IPS DF 4.7 (cell line): ENCODE measurements around the gene GDPD5.

Experiments used
- DNase-seq: peaks from one replicate; pipeline ENCODE4 v3.0.0-alpha.2; 2013; ENCODE audit warnings: low spot score; ENCODE audit errors: extremely low read depth

Gene GDPD5, protein sequence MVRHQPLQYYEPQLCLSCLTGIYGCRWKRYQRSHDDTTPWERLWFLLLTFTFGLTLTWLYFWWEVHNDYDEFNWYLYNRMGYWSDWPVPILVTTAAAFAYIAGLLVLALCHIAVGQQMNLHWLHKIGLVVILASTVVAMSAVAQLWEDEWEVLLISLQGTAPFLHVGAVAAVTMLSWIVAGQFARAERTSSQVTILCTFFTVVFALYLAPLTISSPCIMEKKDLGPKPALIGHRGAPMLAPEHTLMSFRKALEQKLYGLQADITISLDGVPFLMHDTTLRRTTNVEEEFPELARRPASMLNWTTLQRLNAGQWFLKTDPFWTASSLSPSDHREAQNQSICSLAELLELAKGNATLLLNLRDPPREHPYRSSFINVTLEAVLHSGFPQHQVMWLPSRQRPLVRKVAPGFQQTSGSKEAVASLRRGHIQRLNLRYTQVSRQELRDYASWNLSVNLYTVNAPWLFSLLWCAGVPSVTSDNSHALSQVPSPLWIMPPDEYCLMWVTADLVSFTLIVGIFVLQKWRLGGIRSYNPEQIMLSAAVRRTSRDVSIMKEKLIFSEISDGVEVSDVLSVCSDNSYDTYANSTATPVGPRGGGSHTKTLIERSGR

DNA sequence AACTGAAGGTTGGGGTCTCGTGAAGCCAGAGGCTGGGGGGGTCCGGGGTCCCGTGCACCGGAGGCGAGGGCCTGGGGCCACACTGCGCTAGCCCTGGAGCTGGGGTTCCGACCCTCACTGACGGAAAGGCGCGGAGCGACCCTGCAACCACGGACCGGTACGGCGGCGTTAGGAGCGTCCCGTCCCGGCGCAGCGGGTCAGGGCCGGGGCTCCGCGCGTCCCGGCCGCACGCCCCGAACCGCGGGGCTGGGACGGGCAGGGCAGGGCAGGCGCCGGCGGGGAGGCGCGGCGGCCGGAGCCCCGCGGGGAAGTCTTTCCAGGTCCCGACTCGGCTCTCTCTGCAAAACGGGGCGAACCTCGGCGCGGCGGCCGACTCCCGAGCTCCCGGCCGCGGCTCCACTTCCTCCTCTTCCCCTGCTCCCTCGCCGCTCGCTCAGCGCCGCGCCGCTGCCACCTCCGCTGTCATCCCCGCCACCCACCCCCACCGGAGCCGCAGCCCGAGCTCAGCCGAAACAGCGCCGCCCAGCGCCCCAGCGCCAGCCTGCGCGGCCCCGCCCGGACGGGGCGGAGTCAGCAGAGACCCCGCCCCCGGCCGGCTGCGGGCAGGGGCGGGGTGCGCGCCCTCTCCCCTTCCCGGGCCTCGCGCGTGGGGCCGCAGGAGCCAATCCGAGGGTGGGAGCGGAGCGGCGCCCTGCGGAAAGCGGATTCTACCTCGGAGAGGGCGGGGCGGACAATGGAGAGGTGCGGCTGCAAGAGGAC lies at the start of gene GDPD5:
GDPD5 (minus strand) TSS at position 509 of the 759 bp plus-strand sequence. CDS start 48,206 bp downstream, outside the sequence.
- no peak for DNase-seq

DNA sequence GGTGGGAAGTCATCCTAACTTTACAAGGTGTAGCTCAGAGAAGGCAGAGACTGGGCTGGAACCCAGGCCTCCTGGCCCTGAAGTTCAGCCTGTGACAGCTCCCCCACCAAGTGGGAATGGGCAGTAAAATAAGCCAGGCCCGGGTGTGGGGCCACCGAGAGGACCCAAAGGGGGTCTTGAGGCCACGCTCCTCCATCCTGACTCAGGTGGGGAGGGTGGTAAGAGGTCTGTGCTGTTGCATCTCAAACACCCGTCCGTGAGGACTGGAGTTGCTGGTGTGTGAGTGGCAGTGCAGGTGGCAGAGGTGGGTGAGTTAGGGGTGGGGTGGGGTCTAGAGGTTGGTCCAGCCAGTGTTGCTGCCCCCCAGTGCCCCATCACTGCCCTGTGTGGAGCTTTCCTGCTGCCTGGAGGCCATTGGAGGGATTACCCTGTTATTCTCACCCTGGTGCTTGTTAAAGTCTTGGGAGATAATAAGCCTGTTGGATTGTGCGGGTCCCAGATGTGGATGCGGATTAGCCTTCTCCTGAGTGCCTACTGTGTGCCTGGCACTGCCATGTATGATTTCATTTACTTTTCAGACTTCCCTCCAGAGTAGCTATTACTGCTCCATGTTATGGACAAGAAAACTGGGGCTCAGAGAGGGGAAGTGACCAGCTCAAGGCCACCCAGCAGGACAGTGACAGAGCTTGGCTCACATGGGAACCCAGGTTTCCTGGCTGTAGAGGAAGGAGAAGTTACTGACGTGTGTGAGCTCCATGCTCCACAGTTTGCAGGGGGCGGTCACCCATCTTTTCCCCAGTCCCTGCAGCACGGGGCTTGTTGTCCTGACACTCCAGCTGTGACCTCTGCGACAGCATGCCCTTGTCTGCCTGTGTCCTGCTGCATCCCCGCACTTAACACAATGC lies 49.2 kb upstream of the GDPD5 start:
- DNase-seq = no peak

DNA sequence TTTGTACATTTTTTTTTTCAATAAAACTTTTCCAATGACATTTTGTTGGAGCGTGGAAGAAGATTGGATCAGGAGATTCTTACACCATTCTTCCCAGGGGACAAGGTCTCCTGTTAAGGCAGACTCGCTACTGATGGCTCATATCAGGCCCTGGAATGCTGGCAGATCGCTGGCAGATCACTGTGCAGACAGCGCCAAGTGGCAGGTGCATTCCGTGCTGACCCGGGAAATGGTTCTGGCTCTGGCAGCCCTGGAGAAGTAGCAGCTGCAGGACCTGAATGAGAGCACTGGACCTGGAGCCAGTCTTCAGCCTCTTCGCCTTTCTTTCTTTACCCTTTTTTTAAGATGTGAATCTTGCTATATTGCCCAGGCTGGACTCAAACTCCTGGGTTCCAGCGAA lies 47.0 kb upstream of the GDPD5 start:
- DNase-seq = no peak

- DNase-seq = no peak
These were observed 45.9 kb upstream of the GDPD5 start for GRCh38 chr11:75571625-75572024.

- no peak for DNase-seq
These were observed 44.9 kb upstream of the GDPD5 start for GRCh38 chr11:75570559-75571139.

GRCh38 chr11:75568616-75569219 lies 43.0 kb upstream of the GDPD5 start:
- DNase-seq = no peak

GRCh38 chr11:75567971-75568370 lies 42.2 kb upstream of the GDPD5 start:
- DNase-seq = no peak

DNA sequence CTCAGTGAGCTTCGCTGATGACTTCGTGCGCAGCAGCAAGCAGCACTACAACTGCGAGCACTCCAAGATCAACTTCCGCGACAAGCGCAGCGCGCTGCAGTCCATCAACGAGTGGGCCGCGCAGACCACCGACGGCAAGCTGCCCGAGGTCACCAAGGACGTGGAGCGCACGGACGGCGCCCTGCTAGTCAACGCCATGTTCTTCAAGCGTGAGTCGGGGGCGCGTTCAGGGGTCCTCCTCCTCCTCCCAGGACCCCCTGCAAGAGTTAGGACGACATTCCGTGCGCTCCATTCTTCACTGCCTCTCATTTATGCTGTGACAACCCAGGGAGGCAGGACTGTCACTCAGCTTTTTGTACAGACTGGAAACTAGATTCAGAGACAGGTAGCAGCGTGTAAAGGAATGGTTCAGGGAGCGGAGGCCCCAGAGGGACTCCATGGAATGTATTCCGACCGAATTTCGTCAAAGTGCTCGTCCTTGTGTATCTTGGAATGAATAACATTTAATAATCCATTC lies 41.1 kb upstream of the GDPD5 start:
- no peak for DNase-seq

- no peak for DNase-seq
These were observed 40.4 kb upstream of the GDPD5 start for GRCh38 chr11:75565916-75566762.

- no peak for DNase-seq
These were observed 39.6 kb upstream of the GDPD5 start for GRCh38 chr11:75565221-75565814.

GRCh38 chr11:75563978-75564552 lies 38.3 kb upstream of the GDPD5 start:
- DNase-seq = no peak

GRCh38 chr11:75563501-75563977 lies 37.8 kb upstream of the GDPD5 start:
- no peak for DNase-seq

DNA sequence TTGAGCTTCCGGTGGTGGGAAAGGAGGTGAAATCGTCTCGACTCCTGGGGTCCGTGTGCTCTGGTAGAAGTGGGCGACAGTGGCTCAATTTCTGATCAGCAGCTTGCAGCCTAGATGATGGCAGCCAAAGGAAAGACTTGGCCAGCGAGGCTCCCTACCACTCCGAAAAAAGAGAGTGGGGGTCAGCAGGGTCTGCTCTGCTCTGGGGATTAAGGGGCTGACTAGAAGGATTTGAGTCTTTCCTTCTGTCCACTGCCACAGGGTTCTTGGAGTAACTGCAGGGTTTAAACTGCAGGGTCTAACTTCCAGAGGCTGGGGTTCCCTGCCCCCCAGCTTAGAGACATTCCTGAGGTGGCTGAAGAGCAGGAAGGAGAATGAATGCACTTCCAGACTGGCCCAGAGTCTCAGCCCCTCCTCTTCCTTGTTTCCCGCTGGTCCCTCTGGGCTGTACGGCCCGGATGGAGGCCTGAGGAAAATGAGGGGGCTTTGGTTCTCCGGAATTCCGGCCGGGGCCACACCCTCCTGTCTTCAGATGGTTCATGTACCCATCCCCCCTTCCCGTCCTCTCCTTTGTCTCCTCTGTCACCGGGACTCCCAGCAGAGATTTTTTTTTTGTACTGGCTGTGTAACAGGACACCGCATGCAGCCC lies 37.2 kb upstream of the GDPD5 start:
- DNase-seq = no peak

- no peak for DNase-seq
These were observed 36.5 kb upstream of the GDPD5 start, which contains the start of gene SERPINH1 for GRCh38 chr11:75562048-75562835. Gene SERPINH1, plus strand, starts transcription at chr11:75562253. Its CDS starts 4,097 bp downstream, at chr11:75566350.

DNA sequence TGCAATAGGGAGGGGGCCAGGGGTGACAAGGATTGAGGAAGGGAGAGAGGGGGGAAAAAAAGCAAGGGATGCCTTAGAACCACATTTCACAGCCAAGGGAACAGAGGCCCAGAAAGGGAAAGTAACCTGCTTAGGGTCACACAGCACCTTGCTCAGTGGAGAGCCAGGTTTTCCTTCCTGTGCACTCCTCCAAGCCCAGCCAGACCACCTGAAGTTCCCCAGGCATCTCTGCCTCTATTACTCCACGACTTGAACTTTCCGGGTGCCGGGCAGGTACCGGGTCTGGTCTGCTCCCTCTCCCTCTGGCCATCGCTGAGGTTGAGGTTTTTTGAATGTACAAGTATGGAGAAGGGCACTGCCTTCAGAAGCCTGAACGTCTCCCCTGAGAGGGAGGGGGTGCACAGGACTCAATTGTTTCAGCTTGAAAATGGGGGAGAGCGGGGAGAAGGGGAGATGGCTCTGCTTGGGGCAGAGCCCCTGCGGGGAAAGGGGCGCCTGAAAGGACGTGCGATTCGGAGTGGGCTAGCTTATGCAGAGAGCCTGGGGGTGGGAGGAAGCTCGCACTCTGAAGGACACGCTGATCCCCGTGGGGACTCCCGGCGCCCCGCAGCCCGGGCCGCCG lies 35.8 kb upstream of the GDPD5 start:
- no peak for DNase-seq

- no peak for DNase-seq
These were observed 34.9 kb upstream of the GDPD5 start for GRCh38 chr11:75560644-75561043.
